ENCODE results near the gene CCT6B.

Gene CCT6B

GRCh38 chr17:34883106-34884000, 77.9 kb downstream of the CCT6B start:
- no peak for DNase-seq

GRCh38 chr17:34879146-34879545, 82.1 kb downstream of the CCT6B start:
- no peak for DNase-seq

All from NCI-H1694 (cell line).